Fibroblast of the aortic adventitia (primary cell): ENCODE results near the gene SRRT. TPM values are rescaled to one million over a fixed set of nuclear protein-coding genes. Genes with fewer than 3 reads are reported as not detected.

Experiments used
- DNase-seq: peaks from one replicate; pipeline ENCODE4 v3.0.0-alpha.2; 2010; ENCODE audit warnings: low read depth
- H3K4me3 ChIP-seq: 2 replicates; pipeline ENCODE4 v1.5.1; 2011; ENCODE audit warnings: low read depth, mild to moderate bottlenecking, control low read depth, low read length, moderate library complexity
- CTCF ChIP-seq: IDR thresholded peaks from 2 replicates; pipeline ENCODE4 v1.5.1; 2011; ENCODE audit warnings: mild to moderate bottlenecking, low read length, control low read depth, inconsistent platforms; ENCODE audit not compliant: insufficient read depth
- total RNA-seq: library from RNA; depleted of rRNA; stranded (reverse); fragments of >200 nt; gene quantifications from 2 replicates; pipeline ENCODE4 v1.2.3, GENCODE V29; 2012; ENCODE audit warnings: low replicate concordance

Gene SRRT
- total RNA-seq, 1 donor = 41.2 TPM

- no peak for TF ChIP-seq CTCF
- DNase-seq = no peak
- H3K4me3 ChIP-seq = no peak overlapping the region
Observed at GRCh38 chr7:100882201-100882600, 7.3 kb downstream of the SRRT start.

GRCh38 chr7:100882785-100883526, 8.1 kb downstream of the SRRT start:
- H3K4me3 ChIP-seq = no peak overlapping the region
- no peak for TF ChIP-seq CTCF
- no peak for DNase-seq

- no peak for TF ChIP-seq CTCF
- DNase-seq = no peak
- no peak overlapping the region for H3K4me3 ChIP-seq
Observed at GRCh38 chr7:100884736-100885439, 10.0 kb downstream of the SRRT start.

- no peak overlapping the region for H3K4me3 ChIP-seq
- TF ChIP-seq CTCF = no peak
- no peak for DNase-seq
Observed at GRCh38 chr7:100885440-100886141, 10.7 kb downstream of the SRRT start.

GRCh38 chr7:100886142-100886935, 11.4 kb downstream of the SRRT start:
- no peak overlapping the region for H3K4me3 ChIP-seq
- no peak for DNase-seq
- no peak for TF ChIP-seq CTCF

- DNase-seq = no peak
Observed at GRCh38 chr7:100886936-100887515, 12.1 kb downstream of the SRRT start.

More at GRCh38 chr7:100886936-100887515, 12.1 kb downstream of the SRRT start:
- no peak overlapping the region for H3K4me3 ChIP-seq
- TF ChIP-seq CTCF = no peak
